GM12878 (cell line): Measurements from ENCODE around the gene SNX4. TPM values are rescaled to one million over a fixed set of nuclear protein-coding genes. Genes with fewer than 3 reads are reported as not detected.

Experiments
- ATAC-seq: fragments of 200-7000 bp; cut with Tn5 transposase; 3 replicates; pipeline ENCODE4 v1.9.1; 2020; ENCODE audit warnings: mild to moderate bottlenecking, moderate library complexity
- BruUV-seq: library from RNA; stranded (reverse); fragments of 400-500 nt; replicated peaks from 2 replicates; lab custom pipeline; 2021; lab: Mats Ljungman, UMichigan
- CTCF ChIA-PET: fragments of 300-600 bp; sonication (Branson Sonifier 250); formaldehyde crosslinking; extraction: SDS; loops from one replicate; lab custom pipeline; 2021; ENCODE audit warnings: inconsistent platforms; lab: Yijun Ruan, JAX
- POLR2A ChIA-PET: fragments of 350-600 bp; formaldehyde crosslinking; extraction: SDS; loops from one replicate; lab custom pipeline; 2021; ENCODE audit warnings: inconsistent platforms; lab: Charles Lee
- RAD21 ChIA-PET: fragments of 300-600 bp; sonication (Branson Sonifier 250); formaldehyde crosslinking; loops from one replicate; lab custom pipeline; 2023; ENCODE audit warnings: antibody characterized with exemption; ENCODE audit not compliant: unreplicated experiment; lab: Charles Lee
- SMC1A ChIA-PET: fragments of 300-600 bp; sonication (Branson Sonifier 250); formaldehyde crosslinking; loops from one replicate; lab custom pipeline; 2023; ENCODE audit not compliant: unreplicated experiment, uncharacterized antibody; lab: Charles Lee
- DNase-seq: peaks from one replicate; pipeline ENCODE4 v3.0.0-alpha.2; 2011; ENCODE audit warnings: low read depth, low spot score
- FAIRE-seq: peaks from 3 replicates; lab custom pipeline; 2011; peaks lifted over from hg19 to GRCh38; lab: Jason Lieb, UNC
- H2AFZ ChIP-seq: 2 replicates; pipeline ENCODE4 v1.6.0; 2011; ENCODE audit warnings: low read depth, low read length, control low read depth; ENCODE audit not compliant: control insufficient read depth
- H3K27ac ChIP-seq: 2 replicates; pipeline ENCODE4 v1.5.1; 2011; ENCODE audit warnings: control low read depth; ENCODE audit not compliant: control insufficient read depth, insufficient read depth
- H3K27me3 ChIP-seq, 2 experiments: replicated peaks in 1 of 2; 2 replicates each; pipeline versions ENCODE4 v1.6.0 to v1.6.1; 2011; ENCODE audit warnings: low read length in 1 of 2; ENCODE audit not compliant: control insufficient read depth in 2 of 2, insufficient read depth in 2 of 2
- H3K36me3 ChIP-seq, 2 experiments: 2 replicates each; pipeline ENCODE4 v1.5.1; 2011; ENCODE audit warnings: low read length in 1 of 2; ENCODE audit not compliant: control insufficient read depth in 2 of 2, insufficient read depth in 2 of 2
- H3K4me1 ChIP-seq: 2 replicates; pipeline ENCODE4 v1.6.1; 2011; ENCODE audit warnings: mild to moderate bottlenecking, low read length, moderate library complexity, mixed read lengths; ENCODE audit not compliant: control insufficient read depth, insufficient read depth
- H3K4me2 ChIP-seq: 2 replicates; pipeline ENCODE4 v1.6.0; 2011; ENCODE audit warnings: control low read depth; ENCODE audit not compliant: control insufficient read depth, insufficient read depth
- H3K4me3 ChIP-seq: fragments of 200-600 bp; sonication (generic); 2 replicates; pipeline ENCODE4 v1.5.1; 2016
- H3K79me2 ChIP-seq: 2 replicates; pipeline ENCODE4 v1.6.0; 2011; ENCODE audit warnings: low read length; ENCODE audit not compliant: control insufficient read depth, insufficient read depth
- H3K9ac ChIP-seq: 2 replicates; pipeline ENCODE4 v1.8.0; 2011; ENCODE audit warnings: low read length, control low read depth, mixed read lengths; ENCODE audit not compliant: control insufficient read depth, insufficient read depth
- H3K9me3 ChIP-seq: replicated peaks from 3 replicates; pipeline ENCODE4 v1.5.1; 2011; ENCODE audit warnings: mild to moderate bottlenecking, low read length; ENCODE audit not compliant: control insufficient read depth, insufficient read depth
- H4K20me1 ChIP-seq: 2 replicates; pipeline ENCODE4 v1.6.0; 2011; ENCODE audit not compliant: control insufficient read depth, insufficient read depth
- ATF7 ChIP-seq: fragments of 450-650 bp; IDR thresholded peaks from 2 replicates; pipeline ENCODE4 v1.6.1; 2016; ENCODE audit warnings: low read depth, mild to moderate bottlenecking
- BCL3 ChIP-seq: IDR thresholded peaks from 2 replicates; pipeline ENCODE4 v1.6.1; 2011; ENCODE audit warnings: borderline replicate concordance, low read depth, mild to moderate bottlenecking, moderate library complexity, low read length; ENCODE audit not compliant: insufficient read depth, poor library complexity, severe bottlenecking
- CBX3 ChIP-seq: fragments of 200-600 bp; sonication (generic); IDR thresholded peaks from 2 replicates; pipeline ENCODE4 v1.6.1; 2016; ENCODE audit warnings: low read depth, borderline replicate concordance
- CREB1 ChIP-seq: IDR thresholded peaks from 2 replicates; pipeline ENCODE4 v1.6.1; 2012; ENCODE audit warnings: low read depth, mild to moderate bottlenecking, inconsistent platforms
- GATAD2B ChIP-seq: fragments of 450-650 bp; conservative IDR thresholded peaks from 2 replicates; pipeline ENCODE4 v1.6.1; 2017; ENCODE audit warnings: low read depth, mild to moderate bottlenecking, moderate library complexity
- JUNB ChIP-seq: IDR thresholded peaks from 2 replicates; pipeline ENCODE4 v1.6.1; 2016; ENCODE audit warnings: antibody characterized with exemption, mild to moderate bottlenecking
- KLF5 ChIP-seq: fragments of 450-650 bp; IDR thresholded peaks from 2 replicates; pipeline ENCODE4 v1.6.1; 2014; ENCODE audit warnings: mild to moderate bottlenecking; ENCODE audit not compliant: partially characterized antibody
- NR2C2 ChIP-seq: IDR thresholded peaks from 2 replicates; pipeline ENCODE4 v1.6.1; 2011; ENCODE audit warnings: borderline replicate concordance, low read depth; ENCODE audit not compliant: control insufficient read depth, insufficient read length
- RAD51 ChIP-seq: fragments of 450-650 bp; IDR thresholded peaks from 2 replicates; pipeline ENCODE4 v1.6.1; 2016; ENCODE audit warnings: moderate library complexity, mild to moderate bottlenecking, inconsistent platforms
- RCOR1 ChIP-seq: conservative IDR thresholded peaks from 2 replicates; pipeline ENCODE4 v1.6.1; 2012; ENCODE audit warnings: low read depth, low read length, improper control_type of control experiment
- SRF ChIP-seq, 2 experiments: IDR thresholded peaks; 2 replicates each; pipeline ENCODE4 v1.6.1; 2011; ENCODE audit warnings: low read depth in 2 of 2, low read length in 2 of 2, mild to moderate bottlenecking in 1 of 2, moderate library complexity in 1 of 2
- WGBS: methylation state at CpG from one replicate; pipeline ENCODE4 v1.1.6; 2016; ENCODE audit warnings: low lambda C conversion rate; ENCODE audit not compliant: insufficient replicate concordance, insufficient coverage; ENCODE audit errors: missing lambda C conversion rate; 5-methylcytosine and 5-hydroxymethylcytosine counted together
- in situ Hi-C: fragments of 300-500 bp; cut with MboI; formaldehyde crosslinking; loops from 9 replicates; pipeline ENCODE4 v1.14.3; 2018; ENCODE audit warnings: mixed read lengths
- intact Hi-C: fragments of 100-400 bp; cut with micrococcal nuclease; formaldehyde crosslinking; loops from one replicate; pipeline ENCODE4 v1.14.2; 2022; ENCODE audit not compliant: unreplicated experiment
- polyA plus RNA-seq, 11 experiments: library from polyadenylated mRNA; depleted of rRNA in 4 of 11; unstranded in 6 of 11; stranded (reverse) in 5 of 11; fragments of >200 nt; fragmentation: Nextera tagmentation in 4 of 11; fragmentation: Illumina TruSeq in 1 of 11; extraction: Ambion mirVana in 4 of 11; extraction: Trizol in 1 of 11; gene quantifications; 1 replicate in 1 of 11; 2 replicates in 10 of 11; pipeline versions ENCODE4 v1.2.1 to v1.2.3, GENCODE V29; 2011 to 2016; ENCODE audit warnings: inconsistent platforms in 2 of 11, missing spikeins in 2 of 11, low read depth in 1 of 11
- total RNA-seq, 4 experiments: library from RNA; depleted of rRNA in 3 of 4; stranded (reverse); fragments of >200 nt in 3 of 4; fragmentation: Illumina TruSeq in 1 of 4; extraction: Trizol in 1 of 4; gene quantifications; 2 replicates each; pipeline versions ENCODE4 v1.2.1 to v1.2.3, GENCODE V29; 2013 to 2021

Gene SNX4
- total and polyA plus RNA-seq, 10 of the 15 experiments (the other 5 are each of a cell fraction or from before 2014, with no cell fraction given): 33.4 to 94.5 (median 60.5) TPM

GRCh38 chr3:125556314-125556713, 36.3 kb upstream of the SNX4 start:
- in situ Hi-C loops: no loop called here
- no peaks in the 10 kb centered on the region for H3K27me3 ChIP-seq
- no peaks in the 10 kb centered on the region for H3K9me3 ChIP-seq
- 100% methylated on average over 1 of the region's 1 CpG for WGBS
- no peak overlapping the region for H3K9ac ChIP-seq
- CTCF ChIA-PET: interaction anchor here (0.9 to 2.0 kb wide), 3 partner anchors 11 to 47 kb away, joined by 3 to 8 read pairs (median 6); no protein-coding TSS in a partner anchor
- intact Hi-C loops: no loop called here
- RAD21 ChIA-PET: no interaction called here
- no peak for DNase-seq
- H4K20me1 ChIP-seq: no peaks in the 10 kb centered on the region
- TF ChIP-seq CREB1 (no peak), SRF (IDR thresholded peaks at IDR 0.05; ENCODE audit: low read depth in 2 of 2, low read length in 2 of 2) (no peak), KLF5 (no peak), NR2C2 (no peak), BCL3 (no peak)
- H3K79me2 ChIP-seq: no peaks in the 10 kb centered on the region
- peaks cover 0 to 6% of the 10 kb centered on the region in 2 experiments; a peak in 3 of 4 replicates for H3K36me3 ChIP-seq
- H3K4me2 ChIP-seq: no peak overlapping the region
- H3K4me3 ChIP-seq: no peak overlapping the region
- H3K4me1 ChIP-seq: no peaks in the 10 kb centered on the region
- no TSS peak for BruUV-seq
- POLR2A ChIA-PET: interaction anchor here (0.5 kb wide), 1 partner anchor 629 kb away, joined by 5 read pairs; no protein-coding TSS in a partner anchor
- SMC1A ChIA-PET: interaction anchor here (0.7 to 1.6 kb wide), 3 partner anchors 15 to 121 kb away, joined by 3 to 4 read pairs (median 3); no protein-coding TSS in a partner anchor
- no peak overlapping the region for H2AFZ ChIP-seq
- FAIRE-seq: no peak
- ATAC-seq: no peak
- no peak overlapping the region for H3K27ac ChIP-seq

- BruUV-seq: no TSS peak
- H3K27ac ChIP-seq: no peak overlapping the region
- H3K4me3 ChIP-seq: no peak overlapping the region
- H2AFZ ChIP-seq: no peak overlapping the region
- no peak overlapping the region for H3K4me2 ChIP-seq
- RAD21 ChIA-PET: no interaction called here
- ATAC-seq (no peak), FAIRE-seq (no peak), DNase-seq (no peak)
- no peaks in the 10 kb centered on the region for H3K9me3 ChIP-seq
- H3K79me2 ChIP-seq: no peaks in the 10 kb centered on the region
- H3K36me3 ChIP-seq: peaks cover 0 to 6% of the 10 kb centered on the region in 2 experiments; a peak in 2 of 4 replicates
- intact Hi-C loops (no loop called here), in situ Hi-C loops (no loop called here)
- SMC1A ChIA-PET: no interaction called here
- H3K4me1 ChIP-seq: no peaks in the 10 kb centered on the region
- 98% methylated on average over 4 of the region's 4 CpGs for WGBS
- H3K27me3 ChIP-seq: no peaks in the 10 kb centered on the region
- H3K9ac ChIP-seq: no peak overlapping the region
- POLR2A ChIA-PET: no interaction called here
- CTCF ChIA-PET: interaction anchor here (0.5 kb wide), 1 partner anchor 40 kb away, joined by 4 read pairs; no protein-coding TSS in a partner anchor
- H4K20me1 ChIP-seq: no peaks in the 10 kb centered on the region
- no peak for TF ChIP-seq RCOR1
- TF ChIP-seq GATAD2B: no peak
- TF ChIP-seq CBX3: no peak
- no peak for TF ChIP-seq JUNB
- TF ChIP-seq ATF7: no peak
- TF ChIP-seq RAD51: no peak
Measured at GRCh38 chr3:125552401-125552800, 32.4 kb upstream of the SNX4 start.
